ENCODE results near the gene BMERB1.

DNA sequence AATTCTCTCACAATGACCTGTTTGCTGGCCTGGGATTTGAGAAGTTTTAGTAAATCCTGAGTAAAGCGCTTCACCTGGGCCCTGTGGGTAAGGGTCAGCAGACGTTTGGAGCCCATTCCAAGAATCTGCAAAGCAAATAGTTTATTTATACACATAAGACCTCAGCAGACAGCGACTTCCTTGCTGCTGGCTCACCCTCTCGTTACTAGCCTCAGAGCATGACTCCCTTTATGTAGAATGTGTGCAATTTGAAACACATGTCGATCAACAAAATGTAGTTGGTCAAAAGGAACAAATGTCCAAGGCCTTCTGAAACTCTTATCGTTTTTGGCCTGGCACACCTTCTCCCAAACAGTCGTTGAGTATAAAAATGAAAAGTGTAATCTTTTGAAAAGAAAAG lies 177.2 kb downstream of the BMERB1 start:
- TF ChIP-seq, protein P1, sequence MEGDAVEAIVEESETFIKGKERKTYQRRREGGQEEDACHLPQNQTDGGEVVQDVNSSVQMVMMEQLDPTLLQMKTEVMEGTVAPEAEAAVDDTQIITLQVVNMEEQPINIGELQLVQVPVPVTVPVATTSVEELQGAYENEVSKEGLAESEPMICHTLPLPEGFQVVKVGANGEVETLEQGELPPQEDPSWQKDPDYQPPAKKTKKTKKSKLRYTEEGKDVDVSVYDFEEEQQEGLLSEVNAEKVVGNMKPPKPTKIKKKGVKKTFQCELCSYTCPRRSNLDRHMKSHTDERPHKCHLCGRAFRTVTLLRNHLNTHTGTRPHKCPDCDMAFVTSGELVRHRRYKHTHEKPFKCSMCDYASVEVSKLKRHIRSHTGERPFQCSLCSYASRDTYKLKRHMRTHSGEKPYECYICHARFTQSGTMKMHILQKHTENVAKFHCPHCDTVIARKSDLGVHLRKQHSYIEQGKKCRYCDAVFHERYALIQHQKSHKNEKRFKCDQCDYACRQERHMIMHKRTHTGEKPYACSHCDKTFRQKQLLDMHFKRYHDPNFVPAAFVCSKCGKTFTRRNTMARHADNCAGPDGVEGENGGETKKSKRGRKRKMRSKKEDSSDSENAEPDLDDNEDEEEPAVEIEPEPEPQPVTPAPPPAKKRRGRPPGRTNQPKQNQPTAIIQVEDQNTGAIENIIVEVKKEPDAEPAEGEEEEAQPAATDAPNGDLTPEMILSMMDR (IDR thresholded peaks at IDR 0.05): no peak
- TF ChIP-seq NRF1 (IDR thresholded peaks at IDR 0.05; ENCODE audit: low read depth, low read length): no peak
- TF ChIP-seq, protein P2, sequence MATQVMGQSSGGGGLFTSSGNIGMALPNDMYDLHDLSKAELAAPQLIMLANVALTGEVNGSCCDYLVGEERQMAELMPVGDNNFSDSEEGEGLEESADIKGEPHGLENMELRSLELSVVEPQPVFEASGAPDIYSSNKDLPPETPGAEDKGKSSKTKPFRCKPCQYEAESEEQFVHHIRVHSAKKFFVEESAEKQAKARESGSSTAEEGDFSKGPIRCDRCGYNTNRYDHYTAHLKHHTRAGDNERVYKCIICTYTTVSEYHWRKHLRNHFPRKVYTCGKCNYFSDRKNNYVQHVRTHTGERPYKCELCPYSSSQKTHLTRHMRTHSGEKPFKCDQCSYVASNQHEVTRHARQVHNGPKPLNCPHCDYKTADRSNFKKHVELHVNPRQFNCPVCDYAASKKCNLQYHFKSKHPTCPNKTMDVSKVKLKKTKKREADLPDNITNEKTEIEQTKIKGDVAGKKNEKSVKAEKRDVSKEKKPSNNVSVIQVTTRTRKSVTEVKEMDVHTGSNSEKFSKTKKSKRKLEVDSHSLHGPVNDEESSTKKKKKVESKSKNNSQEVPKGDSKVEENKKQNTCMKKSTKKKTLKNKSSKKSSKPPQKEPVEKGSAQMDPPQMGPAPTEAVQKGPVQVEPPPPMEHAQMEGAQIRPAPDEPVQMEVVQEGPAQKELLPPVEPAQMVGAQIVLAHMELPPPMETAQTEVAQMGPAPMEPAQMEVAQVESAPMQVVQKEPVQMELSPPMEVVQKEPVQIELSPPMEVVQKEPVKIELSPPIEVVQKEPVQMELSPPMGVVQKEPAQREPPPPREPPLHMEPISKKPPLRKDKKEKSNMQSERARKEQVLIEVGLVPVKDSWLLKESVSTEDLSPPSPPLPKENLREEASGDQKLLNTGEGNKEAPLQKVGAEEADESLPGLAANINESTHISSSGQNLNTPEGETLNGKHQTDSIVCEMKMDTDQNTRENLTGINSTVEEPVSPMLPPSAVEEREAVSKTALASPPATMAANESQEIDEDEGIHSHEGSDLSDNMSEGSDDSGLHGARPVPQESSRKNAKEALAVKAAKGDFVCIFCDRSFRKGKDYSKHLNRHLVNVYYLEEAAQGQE (IDR thresholded peaks at IDR 0.05; ENCODE audit: low read depth, low read length): no peak
- no peak for TF ChIP-seq MXI1 (IDR thresholded peaks at IDR 0.05; ENCODE audit: low read depth, low read length)
- no peak for TF ChIP-seq POLR2AphosphoS5 (IDR thresholded peaks at IDR 0.05; ENCODE audit: low read depth, low read length)
- no peak for TF ChIP-seq EP300 (IDR thresholded peaks at IDR 0.05; ENCODE audit: borderline replicate concordance in 1 of 2, low read depth in 1 of 2, low read length in 1 of 2)
